ENCODE measurements around the gene SLC7A11.

SLC7A11 gene

DNA sequence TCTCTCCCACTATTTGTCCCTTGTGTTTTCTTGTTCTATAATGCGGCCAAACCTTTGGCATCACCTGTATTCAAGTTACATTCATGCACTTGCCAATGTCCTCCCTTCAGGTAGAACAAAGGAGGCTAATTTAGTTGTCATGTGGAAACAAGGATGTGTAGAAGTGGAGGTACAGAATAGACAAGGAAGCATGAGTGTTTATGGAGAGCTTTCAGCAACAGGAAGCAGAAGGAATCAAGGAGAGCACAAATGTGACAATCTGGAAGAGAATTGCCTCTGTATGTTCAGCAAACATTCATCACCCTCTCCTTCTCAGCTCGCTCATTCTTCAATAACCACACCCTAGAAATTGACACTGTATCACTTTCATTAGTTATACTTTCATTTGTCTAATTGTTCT is 103.4 kb downstream of the SLC7A11 start:
- TF ChIP-seq SUZ12 (IDR thresholded peaks at IDR 0.05; ENCODE audit: extremely low read depth, insufficient read depth, insufficient read length) (no peak), ZNF274 (IDR thresholded peaks at IDR 0.05; ENCODE audit: low read depth, low read length) (no peak), YY1 (IDR thresholded peaks at IDR 0.05; ENCODE audit: insufficient read depth, insufficient read length) (no peak)
- Histone ChIP-seq H3K36me3 (ENCODE audit: insufficient read depth, insufficient read length, low read length) (no peaks in the 10 kb centered on the region), H3K9me3 (ENCODE audit: insufficient read depth, low read length) (no peaks in the 10 kb centered on the region), H3K9ac (ENCODE audit: insufficient read length, low read depth) (no peak overlapping the region), H3K4me3 (ENCODE audit: insufficient read length, low read depth) (no peak overlapping the region), H3K27me3 (ENCODE audit: insufficient read depth, insufficient read length) (no peaks in the 10 kb centered on the region), H3K4me1 (ENCODE audit: insufficient read depth, insufficient read length) (no peaks in the 10 kb centered on the region)
- DNase-seq (ENCODE audit: low read depth, low spot score): no peak

DNA sequence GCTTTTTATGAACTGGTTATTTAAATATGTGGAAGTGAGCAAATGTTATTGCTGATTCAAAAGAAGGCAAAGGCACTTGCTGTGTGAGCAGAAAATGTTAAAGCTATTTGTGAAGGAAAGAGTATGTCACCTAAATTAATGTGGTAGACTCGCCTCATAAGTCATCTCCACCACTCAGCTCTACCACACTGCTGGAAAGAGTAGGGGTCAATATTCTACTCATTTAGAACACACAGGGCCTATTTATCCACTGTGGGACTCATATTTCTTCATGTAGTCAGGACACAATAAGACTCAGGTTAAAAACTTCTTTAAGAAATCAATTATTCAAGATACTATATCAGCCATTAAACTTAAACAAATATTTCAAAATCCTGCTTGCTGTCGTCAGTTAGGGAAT is 106.5 kb downstream of the SLC7A11 start:
- H3K36me3 ChIP-seq (ENCODE audit: insufficient read depth, insufficient read length, low read length): no peaks in the 10 kb centered on the region
- H3K27me3 ChIP-seq (ENCODE audit: insufficient read depth, insufficient read length): no peaks in the 10 kb centered on the region
- TF ChIP-seq YY1 (IDR thresholded peaks at IDR 0.05; ENCODE audit: insufficient read depth, insufficient read length) (no peak), ZNF274 (IDR thresholded peaks at IDR 0.05; ENCODE audit: low read depth, low read length) (no peak), SUZ12 (IDR thresholded peaks at IDR 0.05; ENCODE audit: extremely low read depth, insufficient read depth, insufficient read length) (no peak)
- no peak overlapping the region for H3K4me3 ChIP-seq (ENCODE audit: insufficient read length, low read depth)
- no peak for DNase-seq (ENCODE audit: low read depth, low spot score)
- H3K9ac ChIP-seq (ENCODE audit: insufficient read length, low read depth): no peak overlapping the region
- H3K4me1 ChIP-seq (ENCODE audit: insufficient read depth, insufficient read length): no peaks in the 10 kb centered on the region
- peaks cover 5% of the 10 kb centered on the region; the same call in 1 of the 2 replicates for H3K9me3 ChIP-seq (ENCODE audit: insufficient read depth, low read length)

DNA sequence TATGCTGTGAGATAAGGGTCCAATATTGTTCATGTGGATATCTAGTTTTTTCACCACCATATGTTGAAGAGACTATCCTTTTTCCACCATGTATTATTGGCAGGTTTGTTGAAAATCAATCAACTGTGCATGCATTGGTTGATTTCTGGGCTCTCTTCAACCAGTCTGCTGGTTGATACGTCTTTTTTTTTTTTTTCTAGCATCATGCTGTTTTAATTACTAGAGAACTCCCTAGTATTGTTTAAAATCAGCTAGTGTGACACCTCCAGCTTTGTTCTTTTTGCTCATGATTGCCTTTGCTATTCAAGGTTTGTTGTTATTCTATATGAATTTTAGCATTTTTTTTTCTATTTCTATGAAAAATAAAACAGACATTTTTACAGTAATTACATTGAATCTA is 123.9 kb downstream of the SLC7A11 start:
- Histone ChIP-seq H3K9me3 (ENCODE audit: insufficient read depth, low read length) (peaks cover 7% of the 10 kb centered on the region; the same call in 1 of the 2 replicates), H3K27me3 (ENCODE audit: insufficient read depth, insufficient read length) (no peaks in the 10 kb centered on the region), H3K4me3 (ENCODE audit: insufficient read length, low read depth) (no peak overlapping the region), H3K4me1 (ENCODE audit: insufficient read depth, insufficient read length) (no peaks in the 10 kb centered on the region), H3K9ac (ENCODE audit: insufficient read length, low read depth) (no peak overlapping the region), H3K36me3 (ENCODE audit: insufficient read depth, insufficient read length, low read length) (no peaks in the 10 kb centered on the region)
- DNase-seq (ENCODE audit: low read depth, low spot score): no peak
- TF ChIP-seq ZNF274 (IDR thresholded peaks at IDR 0.05; ENCODE audit: low read depth, low read length) (no peak), SUZ12 (IDR thresholded peaks at IDR 0.05; ENCODE audit: extremely low read depth, insufficient read depth, insufficient read length) (no peak), YY1 (IDR thresholded peaks at IDR 0.05; ENCODE audit: insufficient read depth, insufficient read length) (no peak)

DNA sequence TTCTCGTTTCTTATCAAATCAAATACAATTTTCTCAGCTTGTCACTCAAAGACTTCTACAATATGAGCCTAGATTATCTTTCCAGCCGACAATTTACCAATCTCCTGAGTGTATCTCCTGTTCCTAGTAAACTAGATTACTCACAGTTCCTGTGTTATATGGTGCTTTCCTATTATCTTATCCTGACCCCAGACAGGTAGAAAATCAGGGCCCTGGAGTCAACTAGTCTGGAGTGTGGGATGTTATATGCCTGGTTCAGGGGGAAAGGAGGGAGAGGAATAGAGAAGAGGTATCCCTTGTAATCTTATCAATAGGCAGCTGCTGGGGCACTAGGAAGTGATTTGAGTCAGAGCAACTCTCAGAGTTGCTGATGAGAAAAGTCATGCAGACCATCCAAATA is 127.1 kb downstream of the SLC7A11 start:
- Histone ChIP-seq H3K9me3 (ENCODE audit: insufficient read depth, low read length) (peaks cover 11% of the 10 kb centered on the region; the same call in 1 of the 2 replicates), H3K27me3 (ENCODE audit: insufficient read depth, insufficient read length) (no peaks in the 10 kb centered on the region), H3K36me3 (ENCODE audit: insufficient read depth, insufficient read length, low read length) (no peaks in the 10 kb centered on the region), H3K9ac (ENCODE audit: insufficient read length, low read depth) (no peak overlapping the region), H3K4me3 (ENCODE audit: insufficient read length, low read depth) (no peak overlapping the region), H3K4me1 (ENCODE audit: insufficient read depth, insufficient read length) (no peaks in the 10 kb centered on the region)
- DNase-seq (ENCODE audit: low read depth, low spot score): no peak
- TF ChIP-seq ZNF274 (IDR thresholded peaks at IDR 0.05; ENCODE audit: low read depth, low read length): no peak
- TF ChIP-seq YY1 (IDR thresholded peaks at IDR 0.05; ENCODE audit: insufficient read depth, insufficient read length): no peak
- no peak for TF ChIP-seq SUZ12 (IDR thresholded peaks at IDR 0.05; ENCODE audit: extremely low read depth, insufficient read depth, insufficient read length)

DNA sequence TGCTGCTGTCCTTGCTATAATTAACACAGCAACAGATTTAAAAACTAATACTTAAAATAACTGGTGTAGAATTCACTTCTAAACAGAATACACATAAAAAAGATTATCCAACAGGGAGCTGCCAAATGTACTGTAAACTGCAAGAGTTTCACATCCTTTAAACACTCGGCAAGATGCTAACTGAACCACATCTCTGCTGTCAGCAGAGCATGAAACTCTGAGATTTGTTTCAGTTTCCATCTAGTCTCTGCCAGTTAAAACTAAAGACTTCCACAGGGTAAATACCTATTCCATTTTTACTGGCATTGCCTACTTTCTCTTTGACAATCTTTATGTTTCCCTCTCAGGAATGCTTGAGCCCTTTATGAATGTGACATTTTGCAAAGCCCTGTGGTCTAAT is 127.7 kb downstream of the SLC7A11 start:
- H3K9ac ChIP-seq (ENCODE audit: insufficient read length, low read depth): no peak overlapping the region
- no peaks in the 10 kb centered on the region for H3K4me1 ChIP-seq (ENCODE audit: insufficient read depth, insufficient read length)
- DNase-seq (ENCODE audit: low read depth, low spot score): no peak
- no peaks in the 10 kb centered on the region for H3K27me3 ChIP-seq (ENCODE audit: insufficient read depth, insufficient read length)
- H3K9me3 ChIP-seq (ENCODE audit: insufficient read depth, low read length): peaks cover 11% of the 10 kb centered on the region; the same call in 1 of the 2 replicates
- no peak for TF ChIP-seq ZNF274 (IDR thresholded peaks at IDR 0.05; ENCODE audit: low read depth, low read length)
- no peak for TF ChIP-seq YY1 (IDR thresholded peaks at IDR 0.05; ENCODE audit: insufficient read depth, insufficient read length)
- no peak for TF ChIP-seq SUZ12 (IDR thresholded peaks at IDR 0.05; ENCODE audit: extremely low read depth, insufficient read depth, insufficient read length)
- no peak overlapping the region for H3K4me3 ChIP-seq (ENCODE audit: insufficient read length, low read depth)
- no peaks in the 10 kb centered on the region for H3K36me3 ChIP-seq (ENCODE audit: insufficient read depth, insufficient read length, low read length)

All from NT2/D1 (cell line).